KG1 (cell line): ENCODE data around the gene VENTX.

Source experiments
- DNase-seq: peaks from one replicate; lab custom pipeline; 2025; lab: John Stamatoyannopoulos, UW

Gene VENTX

GRCh38 chr10:133235265-133235855 lies 2.3 kb upstream of the VENTX start:
- no peak for DNase-seq

GRCh38 chr10:133235932-133236331 lies 1.7 kb upstream of the VENTX start:
- DNase-seq: no peak

- DNase-seq: no peak
Observed at GRCh38 chr10:133236401-133237240, 1.0 kb upstream of the VENTX start.

GRCh38 chr10:133237241-133237587 lies 441 bp upstream of the VENTX start:
- DNase-seq: no peak

GRCh38 chr10:133238466-133238804 lies 780 bp downstream of the VENTX start:
- DNase-seq: no peak

- DNase-seq: no peak
Observed at GRCh38 chr10:133239990-133240389, 2.3 kb downstream of the VENTX start.

- DNase-seq: no peak
Observed at GRCh38 chr10:133241501-133242205, 4.0 kb downstream of the VENTX start.

GRCh38 chr10:133242611-133243356 lies 5.1 kb downstream of the VENTX start:
- no peak for DNase-seq

GRCh38 chr10:133243593-133243992 lies 5.9 kb downstream of the VENTX start:
- no peak for DNase-seq

GRCh38 chr10:133245439-133246235 lies 8.0 kb downstream of the VENTX start:
- DNase-seq: no peak

GRCh38 chr10:133246236-133246626 lies 8.6 kb downstream of the VENTX start:
- no peak for DNase-seq

- no peak for DNase-seq
Observed at GRCh38 chr10:133247681-133248333, 10.2 kb downstream of the VENTX start.

- no peak for DNase-seq
Observed at GRCh38 chr10:133248334-133248715, 10.7 kb downstream of the VENTX start.

GRCh38 chr10:133249094-133249780 lies 11.6 kb downstream of the VENTX start:
- no peak for DNase-seq

GRCh38 chr10:133249975-133250754 lies 12.5 kb downstream of the VENTX start:
- DNase-seq: no peak

GRCh38 chr10:133251388-133252222 lies 13.9 kb downstream of the VENTX start:
- no peak for DNase-seq

GRCh38 chr10:133252223-133252552 lies 14.5 kb downstream of the VENTX start:
- no peak for DNase-seq

- no peak for DNase-seq
Observed at GRCh38 chr10:133253361-133253955, 15.8 kb downstream of the VENTX start.
